ENCODE measurements around the gene PSME1.

GRCh38 chr14:24185026-24185425 is 49.0 kb downstream of the PSME1 start:
- TF ChIP-seq, protein P1, sequence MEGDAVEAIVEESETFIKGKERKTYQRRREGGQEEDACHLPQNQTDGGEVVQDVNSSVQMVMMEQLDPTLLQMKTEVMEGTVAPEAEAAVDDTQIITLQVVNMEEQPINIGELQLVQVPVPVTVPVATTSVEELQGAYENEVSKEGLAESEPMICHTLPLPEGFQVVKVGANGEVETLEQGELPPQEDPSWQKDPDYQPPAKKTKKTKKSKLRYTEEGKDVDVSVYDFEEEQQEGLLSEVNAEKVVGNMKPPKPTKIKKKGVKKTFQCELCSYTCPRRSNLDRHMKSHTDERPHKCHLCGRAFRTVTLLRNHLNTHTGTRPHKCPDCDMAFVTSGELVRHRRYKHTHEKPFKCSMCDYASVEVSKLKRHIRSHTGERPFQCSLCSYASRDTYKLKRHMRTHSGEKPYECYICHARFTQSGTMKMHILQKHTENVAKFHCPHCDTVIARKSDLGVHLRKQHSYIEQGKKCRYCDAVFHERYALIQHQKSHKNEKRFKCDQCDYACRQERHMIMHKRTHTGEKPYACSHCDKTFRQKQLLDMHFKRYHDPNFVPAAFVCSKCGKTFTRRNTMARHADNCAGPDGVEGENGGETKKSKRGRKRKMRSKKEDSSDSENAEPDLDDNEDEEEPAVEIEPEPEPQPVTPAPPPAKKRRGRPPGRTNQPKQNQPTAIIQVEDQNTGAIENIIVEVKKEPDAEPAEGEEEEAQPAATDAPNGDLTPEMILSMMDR (conservative IDR thresholded peaks at IDR 0.05) = no peak
- TF ChIP-seq ZFX (IDR thresholded peaks at IDR 0.05) = no peak

All from C4-2B (cell line).